ENCODE measurements around the gene IL1RAP.

DNA sequence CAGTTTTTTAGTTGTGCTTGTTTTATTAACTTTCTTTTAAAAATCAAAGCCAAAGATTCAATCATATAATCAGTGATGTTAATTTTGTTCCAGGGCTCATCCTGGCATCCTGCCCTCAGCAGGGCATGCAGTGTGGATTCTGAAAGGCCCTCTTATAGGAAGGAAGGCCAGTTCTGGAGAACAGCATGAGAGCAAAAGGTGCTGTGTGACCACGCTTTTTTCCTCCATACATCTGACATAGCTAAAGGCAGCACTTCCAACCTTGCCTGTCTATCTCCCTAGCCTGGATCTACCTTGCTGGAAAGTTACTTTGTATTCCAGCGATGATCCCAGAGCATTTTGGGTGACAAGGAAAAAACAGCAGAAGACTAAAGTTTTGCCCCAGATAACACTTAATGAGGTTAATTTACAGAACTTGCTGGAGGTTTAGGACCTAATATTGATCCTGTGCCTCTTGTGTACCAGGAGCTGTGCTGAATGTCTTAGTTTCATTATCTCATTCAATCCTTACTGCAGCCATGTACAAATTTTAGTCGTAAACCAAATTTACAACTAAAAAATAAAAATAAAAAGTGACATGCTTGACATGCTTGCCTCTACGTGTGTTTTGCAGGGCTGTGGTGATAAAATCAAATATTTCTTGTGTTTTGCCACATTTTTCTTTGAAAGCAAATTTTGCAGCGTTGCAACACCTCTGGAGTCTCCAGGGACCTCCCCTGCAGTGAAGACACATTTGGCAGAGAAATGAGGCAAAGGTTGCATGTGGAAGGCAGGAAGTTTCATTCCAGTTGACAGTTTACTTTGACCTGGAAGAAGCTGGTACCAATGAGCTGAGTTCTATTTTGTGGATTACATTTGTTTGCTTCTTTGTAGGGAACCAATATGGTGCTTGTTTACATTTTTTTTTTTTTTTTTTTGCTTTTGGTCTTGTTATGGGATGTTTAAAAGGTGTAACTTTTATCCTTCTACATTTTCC, 13.2 kb downstream of the IL1RAP start:
- TF ChIP-seq, protein P1, sequence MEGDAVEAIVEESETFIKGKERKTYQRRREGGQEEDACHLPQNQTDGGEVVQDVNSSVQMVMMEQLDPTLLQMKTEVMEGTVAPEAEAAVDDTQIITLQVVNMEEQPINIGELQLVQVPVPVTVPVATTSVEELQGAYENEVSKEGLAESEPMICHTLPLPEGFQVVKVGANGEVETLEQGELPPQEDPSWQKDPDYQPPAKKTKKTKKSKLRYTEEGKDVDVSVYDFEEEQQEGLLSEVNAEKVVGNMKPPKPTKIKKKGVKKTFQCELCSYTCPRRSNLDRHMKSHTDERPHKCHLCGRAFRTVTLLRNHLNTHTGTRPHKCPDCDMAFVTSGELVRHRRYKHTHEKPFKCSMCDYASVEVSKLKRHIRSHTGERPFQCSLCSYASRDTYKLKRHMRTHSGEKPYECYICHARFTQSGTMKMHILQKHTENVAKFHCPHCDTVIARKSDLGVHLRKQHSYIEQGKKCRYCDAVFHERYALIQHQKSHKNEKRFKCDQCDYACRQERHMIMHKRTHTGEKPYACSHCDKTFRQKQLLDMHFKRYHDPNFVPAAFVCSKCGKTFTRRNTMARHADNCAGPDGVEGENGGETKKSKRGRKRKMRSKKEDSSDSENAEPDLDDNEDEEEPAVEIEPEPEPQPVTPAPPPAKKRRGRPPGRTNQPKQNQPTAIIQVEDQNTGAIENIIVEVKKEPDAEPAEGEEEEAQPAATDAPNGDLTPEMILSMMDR (IDR thresholded peaks at IDR 0.05; ENCODE audit: extremely low read depth in 1 of 2, insufficient read depth in 1 of 2, low read depth in 1 of 2, low read length in 2 of 2) = no peak
- no peak for TF ChIP-seq FOS (IDR thresholded peaks at IDR 0.05; ENCODE audit: borderline replicate concordance, insufficient read depth, low read length)
- TF ChIP-seq POLR2A (IDR thresholded peaks at IDR 0.05; ENCODE audit: low read depth, low read length) = no peak
- no peak for TF ChIP-seq MYC (IDR thresholded peaks at IDR 0.05; ENCODE audit: low read depth, low read length)
- no peak for TF ChIP-seq POLR2AphosphoS5 (IDR thresholded peaks at IDR 0.05; ENCODE audit: insufficient read depth, low read depth, low read length)

Measured in endothelial cell of umbilical vein (primary cell).